CD4-positive, alpha-beta T cell treated with Interleukin-15 for 1 hour (primary cell): Measurements from ENCODE around the gene PIK3R5.
"Not testable (repeated sequence)": the region's sequence is repeated elsewhere in the genome, so short reads cannot be mapped to it uniquely, and the experiment has no call there.

ENCODE experiments used
- DNase-seq: peaks from one replicate; pipeline ENCODE4 v3.0.0-alpha.2; 2020

Gene PIK3R5

DNA sequence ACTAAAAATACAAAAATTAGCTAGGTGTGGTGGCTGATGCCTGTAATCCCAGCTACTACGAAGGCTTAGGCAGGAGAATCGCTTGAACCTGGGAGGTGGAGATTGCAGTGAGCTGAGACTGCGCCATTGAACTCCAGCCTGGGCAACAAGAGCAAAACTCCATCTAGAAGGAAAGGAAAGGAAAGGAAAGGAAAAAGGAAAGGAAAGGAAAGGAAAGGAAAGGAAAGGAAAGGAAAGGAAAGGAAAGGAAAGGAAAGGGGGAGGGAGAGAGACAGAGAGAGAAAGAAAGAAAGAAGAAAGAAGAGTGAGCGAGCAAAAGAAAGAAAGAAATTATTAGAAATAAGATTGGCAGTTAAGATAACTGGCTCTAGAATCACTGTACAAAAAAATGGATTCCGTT, 18.7 kb upstream of the PIK3R5 start:
- DNase-seq, result not testable (repeated sequence)

DNA sequence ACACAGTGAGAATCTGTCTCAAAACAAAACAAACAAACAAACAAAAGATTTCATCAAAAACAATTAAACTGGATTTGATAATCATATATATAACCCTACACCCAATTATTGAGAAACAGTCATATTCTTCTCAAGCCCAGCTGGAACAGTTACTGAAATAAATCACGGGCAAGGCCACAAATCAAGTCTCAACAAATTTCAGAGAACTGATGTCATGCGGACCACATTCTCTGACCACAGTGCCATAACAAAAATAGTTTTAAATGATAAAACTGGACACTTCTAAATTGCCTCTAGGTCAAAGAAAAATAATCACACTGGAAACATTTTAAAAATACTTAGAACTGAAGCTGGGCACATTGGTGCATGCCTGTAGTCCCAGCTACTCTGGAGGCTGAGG, 15.9 kb upstream of the PIK3R5 start:
- DNase-seq, result no peak

GRCh38 chr17:8979715-8980114, 14.2 kb upstream of the PIK3R5 start:
- no peak for DNase-seq

DNA sequence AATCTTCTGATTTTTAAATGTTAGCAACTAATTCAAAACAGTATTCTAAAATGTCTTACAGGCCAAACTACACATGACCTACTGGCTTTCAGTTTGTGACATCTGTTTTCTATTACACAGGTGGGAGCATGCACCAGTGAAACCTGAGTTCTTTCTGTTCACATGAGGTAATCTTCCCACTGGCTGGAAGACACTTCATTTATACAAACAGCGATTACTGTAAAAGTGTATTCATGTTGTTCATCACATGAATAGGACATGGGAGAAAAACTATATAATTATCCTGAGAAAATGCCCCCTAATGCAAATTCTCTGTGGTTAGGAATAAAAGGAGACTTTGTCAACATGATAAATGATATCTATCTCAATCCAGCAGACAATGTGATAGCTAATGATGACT, 11.1 kb upstream of the PIK3R5 start:
- DNase-seq, result no peak

DNA sequence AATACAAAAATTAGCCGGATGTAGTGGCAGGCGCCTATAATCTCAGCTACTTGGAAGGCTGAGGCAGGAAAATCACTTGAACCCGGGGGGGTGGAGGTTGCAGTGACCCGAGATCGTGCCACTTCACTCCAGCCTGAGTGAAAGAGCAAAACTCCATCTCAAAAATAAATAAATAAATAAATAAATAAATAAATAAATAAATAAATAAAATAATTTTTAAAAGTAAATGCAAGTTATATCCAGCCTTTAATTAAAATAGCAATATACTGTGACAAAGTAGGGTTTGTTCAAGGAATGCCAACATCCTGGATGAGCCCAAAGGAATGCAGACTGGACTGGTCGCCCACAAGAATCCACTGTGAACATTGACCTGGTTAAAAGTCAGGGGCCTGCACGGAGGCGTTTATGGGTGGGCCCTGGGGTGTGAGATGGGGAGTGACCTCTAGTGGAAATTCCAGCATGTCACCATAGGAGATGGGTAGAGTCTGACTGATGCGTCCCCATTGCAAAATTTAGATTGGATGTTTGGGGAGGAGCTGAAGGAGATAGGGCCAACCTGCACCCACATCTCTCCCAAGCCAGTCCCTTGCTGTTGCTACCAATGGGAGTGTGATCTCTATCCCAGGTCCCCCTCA, 9.7 kb upstream of the PIK3R5 start:
- no peak for DNase-seq

DNA sequence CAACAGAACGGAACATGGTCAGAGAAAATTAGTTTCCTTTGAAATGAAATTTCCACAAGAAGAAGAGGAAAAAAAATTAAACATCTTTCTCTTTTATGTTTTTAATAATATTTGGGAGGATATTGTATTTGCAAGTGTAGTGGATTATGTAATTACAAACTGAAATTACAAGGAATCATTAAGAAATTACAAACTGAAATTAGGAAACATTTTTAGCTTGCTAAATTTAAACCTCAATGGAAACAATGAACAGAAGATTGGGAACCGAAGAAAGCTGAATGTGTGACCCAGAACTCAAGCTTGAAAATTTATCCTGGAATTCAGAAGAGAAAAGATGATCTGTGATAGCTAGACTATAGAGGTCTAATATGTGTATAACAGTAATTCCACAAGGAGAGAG, 4.4 kb upstream of the PIK3R5 start:
- no peak for DNase-seq

DNA sequence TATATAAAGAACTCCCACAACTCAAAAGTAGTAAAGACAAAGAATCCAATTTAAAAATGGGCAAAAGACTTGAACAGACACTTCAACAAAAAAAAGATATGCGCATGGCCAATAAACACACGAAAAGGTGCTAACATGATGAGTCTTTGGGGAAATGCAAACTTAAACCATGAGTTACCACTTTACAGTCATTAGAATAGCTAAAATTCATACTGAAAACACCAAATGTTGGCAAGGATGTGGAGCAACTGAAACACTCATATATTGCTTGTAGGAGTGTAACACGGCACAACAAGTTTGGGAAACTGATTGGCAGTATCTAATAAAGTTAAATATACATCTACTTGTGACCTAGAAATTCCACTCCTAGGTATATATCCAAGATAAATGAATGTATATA, 3.0 kb upstream of the PIK3R5 start:
- no peak for DNase-seq

GRCh38 chr17:8967861-8968260, 2.4 kb upstream of the PIK3R5 start:
- DNase-seq, result no peak

- DNase-seq, result peak; percentile 54
These were observed 1.4 kb upstream of the PIK3R5 start for GRCh38 chr17:8966926-8967325.

DNA sequence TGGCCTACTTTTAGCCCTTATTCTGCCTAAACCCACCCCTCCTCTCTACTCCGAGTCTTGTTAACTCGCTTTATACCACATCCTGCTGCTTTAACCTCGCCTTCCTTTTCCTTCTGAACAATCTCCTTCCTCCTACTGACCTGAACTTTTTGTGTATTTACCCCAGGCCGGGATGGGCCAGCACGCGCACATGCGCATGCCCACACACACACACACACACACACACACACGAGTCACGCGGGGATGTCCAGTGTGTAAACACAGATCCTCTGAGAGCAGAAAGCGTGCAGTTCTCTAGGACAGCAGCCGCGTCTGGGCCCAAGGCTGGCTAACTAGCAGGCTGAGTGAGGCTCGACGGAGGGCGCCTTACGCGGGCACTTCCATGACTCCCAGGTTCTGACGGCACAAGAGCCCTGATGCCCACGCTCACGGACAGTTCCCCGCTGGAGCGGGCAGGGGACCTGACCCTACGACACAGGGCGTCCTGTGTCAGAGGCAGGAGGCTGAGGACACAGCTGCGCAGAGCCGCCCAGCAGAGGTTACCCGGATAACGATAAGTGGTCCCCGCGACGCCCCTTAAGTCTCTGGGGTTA, 610 bp downstream of the PIK3R5 start:
- DNase-seq, result peak; percentile 70

DNA sequence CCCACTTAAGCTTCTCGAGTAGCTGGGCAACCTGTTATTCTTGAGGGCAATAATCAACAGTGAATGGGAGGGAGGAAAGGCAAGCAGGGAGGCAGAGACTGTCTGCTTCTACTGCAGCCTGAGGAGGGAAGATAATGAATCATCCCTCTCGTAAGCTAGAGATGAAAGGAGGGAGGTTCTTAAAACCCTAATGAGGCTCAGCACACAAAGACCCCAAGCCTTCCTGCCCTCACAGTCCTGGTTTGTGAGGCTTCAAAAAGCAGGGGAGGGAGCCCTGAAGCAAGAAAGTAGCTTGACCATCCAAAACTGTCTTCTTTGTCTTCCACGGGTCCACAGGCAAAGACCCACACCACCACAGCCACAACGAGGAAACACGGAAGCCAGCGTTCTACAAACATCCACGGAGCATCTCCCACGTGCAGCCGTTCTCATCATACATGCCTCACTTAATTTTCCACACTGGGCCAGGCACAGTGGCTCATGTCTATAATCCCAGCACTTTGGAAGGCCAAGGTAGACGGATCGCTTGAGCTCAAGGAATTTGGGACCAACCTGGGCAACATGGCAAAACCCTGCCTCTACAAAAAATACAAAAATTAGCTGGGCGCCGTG, 1.8 kb downstream of the PIK3R5 start:
- DNase-seq, result no peak

DNA sequence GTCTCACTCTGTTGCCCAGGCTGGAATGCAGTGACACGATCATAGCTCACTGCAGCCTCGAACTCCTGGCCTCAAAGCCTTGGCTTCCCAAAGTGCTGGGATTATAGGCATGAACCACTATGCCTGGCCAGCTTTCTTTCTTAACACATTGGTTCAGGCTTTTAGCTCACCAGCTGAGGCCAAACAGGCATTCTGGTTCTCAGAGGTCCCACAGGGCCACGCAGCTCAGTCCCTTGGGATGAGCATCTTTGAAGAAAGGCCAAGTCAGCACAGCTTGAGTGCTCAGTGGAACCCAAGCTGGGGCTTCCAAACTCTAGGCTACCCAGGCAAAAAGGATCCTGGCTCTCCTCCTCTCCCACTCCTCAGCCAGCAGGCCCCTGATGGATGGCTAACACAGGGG, 2.5 kb downstream of the PIK3R5 start:
- no peak for DNase-seq

DNA sequence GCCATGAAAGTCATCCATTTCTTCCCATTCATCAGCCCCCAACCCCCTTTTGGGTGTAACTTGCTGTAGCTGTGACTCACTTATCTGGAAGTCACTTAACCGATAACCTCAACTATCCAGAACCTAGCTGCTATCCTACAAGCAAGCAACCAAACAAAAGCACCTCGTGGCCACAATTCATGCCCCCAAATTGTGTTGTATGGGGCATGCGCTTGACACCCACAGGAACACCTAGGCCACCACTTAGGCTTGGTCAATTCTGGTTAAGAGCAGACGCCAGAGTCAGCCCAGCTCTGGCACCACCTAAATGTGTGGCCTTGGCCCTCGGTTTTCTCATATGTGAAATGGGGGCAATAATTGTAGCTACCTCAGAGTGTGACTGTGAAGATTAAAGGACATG, 3.7 kb downstream of the PIK3R5 start:
- DNase-seq, result no peak

DNA sequence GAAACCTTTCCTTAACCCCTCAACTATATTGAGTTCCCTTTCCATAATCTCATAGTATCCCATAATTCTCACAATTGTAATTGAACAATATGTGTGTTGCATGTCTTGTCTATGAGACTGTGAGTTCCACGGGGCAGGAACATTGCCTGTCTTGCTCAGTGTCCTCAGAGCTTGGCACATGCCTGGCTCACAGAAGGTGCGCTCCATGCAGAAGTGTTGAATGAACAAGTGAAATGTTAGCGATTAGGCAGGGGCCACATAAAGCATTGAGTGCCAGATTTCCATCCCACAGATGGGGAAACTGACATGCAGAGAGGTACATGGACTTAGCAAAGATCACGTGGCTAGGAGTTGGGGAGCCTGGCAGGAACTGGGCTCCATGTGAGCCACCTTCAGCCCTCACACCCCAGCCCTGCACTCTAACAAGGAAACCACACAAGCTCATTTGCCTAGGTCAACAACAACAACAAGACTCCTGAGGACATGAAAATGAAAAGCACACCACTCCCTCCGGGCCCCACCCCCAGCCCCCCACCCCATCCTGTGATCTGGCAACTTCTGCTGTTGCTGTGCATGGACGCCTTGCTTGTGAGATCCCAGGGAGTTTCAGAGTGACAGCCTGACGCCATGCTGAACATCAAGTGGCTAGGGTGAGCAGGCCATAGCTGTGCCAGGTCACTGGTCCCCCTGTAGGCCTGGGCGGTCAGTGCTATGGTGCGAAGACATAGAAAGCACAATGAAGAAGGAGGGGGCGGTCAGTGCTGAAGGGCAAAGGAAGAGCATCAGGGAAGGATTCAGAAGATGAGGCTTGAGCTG, 5.0 kb downstream of the PIK3R5 start:
- DNase-seq, result no peak

DNA sequence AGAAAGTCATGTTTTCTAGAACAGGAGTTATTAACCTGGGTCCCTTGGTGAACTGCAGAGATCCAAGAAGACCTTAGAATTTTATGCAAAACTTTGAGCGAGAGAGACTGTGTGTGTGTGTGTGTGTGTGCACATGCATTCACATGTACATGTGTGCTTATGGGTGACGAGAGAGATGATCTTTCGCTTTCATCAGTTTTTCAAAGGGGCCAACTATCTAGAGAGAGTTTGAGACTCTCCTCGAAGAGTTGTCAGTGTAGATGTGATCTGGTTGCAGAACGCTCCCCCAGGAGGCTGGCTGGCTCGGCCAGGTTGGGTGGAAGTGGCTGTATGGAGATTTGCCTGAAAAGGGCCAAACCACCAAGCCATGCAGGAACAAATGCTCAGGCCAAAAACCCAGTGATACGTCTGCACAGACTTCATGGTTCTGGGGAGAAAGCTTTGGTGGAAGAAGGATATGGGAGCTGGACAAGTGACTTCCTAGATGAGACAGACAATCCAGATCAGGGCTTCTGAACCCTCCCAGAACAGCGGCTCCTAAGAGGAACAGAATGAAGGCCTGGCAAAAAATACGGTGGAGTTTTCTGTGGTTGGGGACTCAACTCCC, 6.1 kb downstream of the PIK3R5 start:
- DNase-seq, result no peak

DNA sequence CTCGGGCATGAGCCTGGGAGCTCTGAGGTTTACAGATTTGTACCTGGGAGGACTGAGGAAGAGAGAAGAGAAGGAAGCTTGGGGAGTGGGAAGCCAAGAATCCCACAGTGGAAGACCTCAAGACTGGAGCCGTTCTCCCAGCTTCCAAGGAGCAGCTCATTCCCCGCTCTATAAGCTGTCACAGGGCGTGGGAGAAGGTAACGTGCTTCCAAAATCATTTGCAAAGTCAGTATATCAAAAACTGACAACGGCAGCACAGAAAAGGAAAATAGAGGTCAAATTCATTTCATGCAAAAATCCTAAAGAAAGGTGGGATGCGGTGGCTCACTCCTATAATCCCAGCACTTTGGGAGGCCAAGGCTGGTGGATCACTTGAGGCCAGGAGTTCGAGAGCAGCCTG, 7.8 kb downstream of the PIK3R5 start:
- DNase-seq, result no peak

- DNase-seq, result no peak
These were observed 9.0 kb downstream of the PIK3R5 start for GRCh38 chr17:8956465-8956902.

- peak; percentile 61 for DNase-seq
These were observed 10.2 kb downstream of the PIK3R5 start for GRCh38 chr17:8955021-8955959.

GRCh38 chr17:8954339-8954738, 11.2 kb downstream of the PIK3R5 start:
- peak; percentile 91 for DNase-seq

DNA sequence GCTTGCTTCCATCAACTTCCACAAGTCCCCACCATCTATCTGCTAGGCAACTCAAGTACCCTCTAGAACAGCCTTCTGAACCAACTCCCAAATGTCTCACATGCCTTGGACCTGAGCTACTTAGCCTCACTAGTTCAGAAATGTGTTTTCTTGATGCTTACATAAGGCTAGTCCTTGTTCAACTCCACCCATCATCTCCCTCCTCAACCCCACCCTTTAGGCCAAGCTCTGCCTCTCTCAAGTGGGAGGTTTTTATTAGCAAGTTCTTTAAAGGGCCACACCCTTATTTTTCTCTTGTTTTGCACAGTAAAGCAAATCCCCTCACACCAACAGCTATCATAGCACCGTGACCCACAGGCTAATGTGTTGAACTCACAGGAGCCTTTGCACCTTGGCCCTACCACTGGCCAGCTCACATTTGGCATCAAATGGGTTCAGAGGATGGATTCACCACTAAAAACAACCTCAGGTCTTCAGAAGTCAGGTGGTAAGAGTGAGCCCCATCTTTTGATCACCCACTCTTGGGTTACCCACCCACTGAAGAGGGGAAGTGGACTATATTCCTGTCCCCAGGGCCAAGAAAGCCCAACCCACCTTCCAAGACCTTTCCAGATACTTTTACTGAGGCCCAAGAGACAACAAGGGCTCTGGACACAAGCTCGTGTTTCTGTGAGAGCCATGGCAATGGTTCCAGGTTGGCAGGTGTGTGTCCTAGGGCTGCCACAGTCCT, 12.2 kb downstream of the PIK3R5 start:
- peak; percentile 62 for DNase-seq

GRCh38 chr17:8952191-8952590, 13.3 kb downstream of the PIK3R5 start:
- no peak for DNase-seq
